KMS-11 (cell line): ENCODE data around the gene SCAMP1.

Experiments
- H2AFZ ChIP-seq: fragments of 200-600 bp; sonication (generic); 2 replicates; pipeline ENCODE4 v1.6.1; 2016; ENCODE audit warnings: antibody characterized with exemption, mixed run types, low read depth
- H3K27ac ChIP-seq: fragments of 200-600 bp; sonication (generic); 2 replicates; pipeline ENCODE4 v1.6.1; 2016; ENCODE audit warnings: mild to moderate bottlenecking, mixed run types
- H3K27me3 ChIP-seq: fragments of 200-600 bp; sonication (generic); 2 replicates; pipeline ENCODE4 v1.6.1; 2017; ENCODE audit warnings: mild to moderate bottlenecking, low read depth, mixed run types, moderate library complexity; ENCODE audit not compliant: insufficient read depth
- H3K36me3 ChIP-seq: fragments of 200-600 bp; sonication (generic); 2 replicates; pipeline ENCODE4 v1.6.1; 2017; ENCODE audit warnings: mild to moderate bottlenecking, mixed run types; ENCODE audit not compliant: insufficient read depth
- H3K4me1 ChIP-seq: fragments of 200-600 bp; sonication (generic); 2 replicates; pipeline ENCODE4 v1.6.1; 2016; ENCODE audit warnings: mild to moderate bottlenecking, low read depth, mixed run types; ENCODE audit not compliant: poor library complexity, severe bottlenecking
- H3K4me2 ChIP-seq: fragments of 200-600 bp; sonication (generic); 2 replicates; pipeline ENCODE4 v1.7.0; 2016; ENCODE audit warnings: mild to moderate bottlenecking, mixed run types
- H3K4me3 ChIP-seq: fragments of 200-600 bp; sonication (generic); IDR thresholded peaks from 2 replicates; pipeline ENCODE4 v1.6.1; 2017; ENCODE audit warnings: low read depth, low read length, mixed read lengths; ENCODE audit not compliant: insufficient read depth
- H3K79me2 ChIP-seq: fragments of 200-600 bp; sonication (generic); 2 replicates; pipeline ENCODE4 v1.6.1; 2016; ENCODE audit warnings: low read depth, mixed run types; ENCODE audit not compliant: insufficient read depth
- H3K9ac ChIP-seq: fragments of 200-600 bp; sonication (generic); 2 replicates; pipeline ENCODE4 v1.6.1; 2016; ENCODE audit warnings: mild to moderate bottlenecking, mixed run types
- H4K20me1 ChIP-seq: fragments of 200-600 bp; sonication (generic); 2 replicates; pipeline ENCODE4 v1.6.1; 2016; ENCODE audit warnings: mild to moderate bottlenecking, mixed run types; ENCODE audit not compliant: insufficient read depth
- TF ChIP-seq, protein P1 (sequence below): fragments of 200-600 bp; sonication (generic); conservative IDR thresholded peaks from 2 replicates; pipeline ENCODE4 v1.6.1; 2017; ENCODE audit warnings: low read depth, mild to moderate bottlenecking, antibody characterized with exemption, low read length, moderate library complexity, mixed read lengths

The SCAMP1 gene

DNA sequence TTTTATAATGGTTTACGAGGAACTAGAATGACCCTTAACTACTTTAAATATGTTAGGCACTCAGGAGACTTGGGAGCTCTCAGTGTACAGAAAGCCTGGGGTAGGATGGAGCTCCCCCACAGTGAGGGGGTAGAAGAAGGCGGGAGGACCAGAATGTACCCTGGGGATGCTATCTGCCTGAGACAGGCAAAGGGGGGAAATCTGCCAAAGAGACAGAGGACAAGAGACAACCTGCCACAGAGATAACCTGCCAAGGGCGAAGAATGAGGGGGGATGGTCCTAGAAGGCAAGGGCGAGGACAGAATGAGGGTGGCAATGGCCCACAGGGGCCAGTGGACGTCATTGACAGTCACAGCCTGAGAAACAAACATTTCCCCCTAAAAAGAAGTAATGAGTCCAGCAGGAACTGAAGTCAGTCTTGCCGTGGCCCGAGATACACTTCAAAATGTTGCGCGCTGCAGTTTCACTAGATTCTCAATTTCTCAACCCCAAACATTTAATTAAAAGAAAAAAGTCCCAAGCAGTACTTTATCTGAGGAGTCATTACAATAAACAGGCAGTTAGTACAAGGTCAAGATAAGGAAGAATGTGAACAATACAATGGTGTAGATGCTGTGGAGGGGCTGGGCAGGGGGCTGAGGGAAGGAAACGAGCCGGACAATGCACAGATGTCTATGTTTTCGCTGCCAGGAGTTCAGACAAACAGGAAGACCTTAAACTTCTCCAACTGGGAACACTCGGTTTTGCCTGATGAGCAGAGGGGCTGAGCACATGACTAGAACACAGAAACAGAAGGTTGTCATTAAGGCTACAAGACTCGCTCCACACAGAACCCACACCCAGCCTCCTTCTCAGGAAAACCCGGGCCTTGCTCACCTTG, 163.1 kb downstream of the SCAMP1 start:
- H4K20me1 ChIP-seq: no peaks in the 10 kb centered on the region
- H3K4me2 ChIP-seq: no peak overlapping the region
- TF ChIP-seq, protein P1, sequence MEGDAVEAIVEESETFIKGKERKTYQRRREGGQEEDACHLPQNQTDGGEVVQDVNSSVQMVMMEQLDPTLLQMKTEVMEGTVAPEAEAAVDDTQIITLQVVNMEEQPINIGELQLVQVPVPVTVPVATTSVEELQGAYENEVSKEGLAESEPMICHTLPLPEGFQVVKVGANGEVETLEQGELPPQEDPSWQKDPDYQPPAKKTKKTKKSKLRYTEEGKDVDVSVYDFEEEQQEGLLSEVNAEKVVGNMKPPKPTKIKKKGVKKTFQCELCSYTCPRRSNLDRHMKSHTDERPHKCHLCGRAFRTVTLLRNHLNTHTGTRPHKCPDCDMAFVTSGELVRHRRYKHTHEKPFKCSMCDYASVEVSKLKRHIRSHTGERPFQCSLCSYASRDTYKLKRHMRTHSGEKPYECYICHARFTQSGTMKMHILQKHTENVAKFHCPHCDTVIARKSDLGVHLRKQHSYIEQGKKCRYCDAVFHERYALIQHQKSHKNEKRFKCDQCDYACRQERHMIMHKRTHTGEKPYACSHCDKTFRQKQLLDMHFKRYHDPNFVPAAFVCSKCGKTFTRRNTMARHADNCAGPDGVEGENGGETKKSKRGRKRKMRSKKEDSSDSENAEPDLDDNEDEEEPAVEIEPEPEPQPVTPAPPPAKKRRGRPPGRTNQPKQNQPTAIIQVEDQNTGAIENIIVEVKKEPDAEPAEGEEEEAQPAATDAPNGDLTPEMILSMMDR: no peak
- H3K9ac ChIP-seq: no peak overlapping the region
- no peaks in the 10 kb centered on the region for H3K36me3 ChIP-seq
- no peak overlapping the region for H2AFZ ChIP-seq
- H3K27me3 ChIP-seq: no peaks in the 10 kb centered on the region
- H3K4me3 ChIP-seq: no peak overlapping the region
- no peaks in the 10 kb centered on the region for H3K79me2 ChIP-seq
- no peaks in the 10 kb centered on the region for H3K4me1 ChIP-seq
- no peak overlapping the region for H3K27ac ChIP-seq

DNA sequence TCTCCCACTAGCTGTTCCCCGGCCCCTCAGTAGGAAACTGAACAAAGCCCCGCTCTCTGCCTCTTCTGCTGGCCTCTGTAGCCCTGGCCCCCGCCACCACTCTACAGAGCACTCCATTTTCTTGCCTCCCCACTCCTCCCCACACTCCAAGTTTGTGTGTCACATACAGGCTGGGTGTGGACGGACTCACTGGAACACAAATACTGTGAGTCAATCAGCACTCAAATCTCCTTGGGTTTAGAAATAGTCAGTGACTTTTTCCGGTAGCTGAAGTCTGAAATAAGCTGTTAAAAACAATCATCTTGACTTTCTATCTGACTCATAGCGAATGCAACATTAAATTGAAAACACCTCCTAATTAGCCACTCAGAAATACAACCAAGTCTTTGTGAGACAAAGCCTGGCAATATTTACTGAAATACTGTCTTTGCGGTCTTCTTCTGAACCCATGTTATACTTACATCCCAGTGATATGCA, 165.7 kb downstream of the SCAMP1 start:
- Histone ChIP-seq H3K79me2 (no peaks in the 10 kb centered on the region), H3K27ac (no peak overlapping the region), H2AFZ (no peak overlapping the region), H3K4me2 (no peak overlapping the region), H3K36me3 (no peaks in the 10 kb centered on the region), H3K4me1 (no peaks in the 10 kb centered on the region), H3K4me3 (no peak overlapping the region), H3K27me3 (no peaks in the 10 kb centered on the region), H3K9ac (no peak overlapping the region), H4K20me1 (no peaks in the 10 kb centered on the region)
- TF ChIP-seq, protein P1: no peak

DNA sequence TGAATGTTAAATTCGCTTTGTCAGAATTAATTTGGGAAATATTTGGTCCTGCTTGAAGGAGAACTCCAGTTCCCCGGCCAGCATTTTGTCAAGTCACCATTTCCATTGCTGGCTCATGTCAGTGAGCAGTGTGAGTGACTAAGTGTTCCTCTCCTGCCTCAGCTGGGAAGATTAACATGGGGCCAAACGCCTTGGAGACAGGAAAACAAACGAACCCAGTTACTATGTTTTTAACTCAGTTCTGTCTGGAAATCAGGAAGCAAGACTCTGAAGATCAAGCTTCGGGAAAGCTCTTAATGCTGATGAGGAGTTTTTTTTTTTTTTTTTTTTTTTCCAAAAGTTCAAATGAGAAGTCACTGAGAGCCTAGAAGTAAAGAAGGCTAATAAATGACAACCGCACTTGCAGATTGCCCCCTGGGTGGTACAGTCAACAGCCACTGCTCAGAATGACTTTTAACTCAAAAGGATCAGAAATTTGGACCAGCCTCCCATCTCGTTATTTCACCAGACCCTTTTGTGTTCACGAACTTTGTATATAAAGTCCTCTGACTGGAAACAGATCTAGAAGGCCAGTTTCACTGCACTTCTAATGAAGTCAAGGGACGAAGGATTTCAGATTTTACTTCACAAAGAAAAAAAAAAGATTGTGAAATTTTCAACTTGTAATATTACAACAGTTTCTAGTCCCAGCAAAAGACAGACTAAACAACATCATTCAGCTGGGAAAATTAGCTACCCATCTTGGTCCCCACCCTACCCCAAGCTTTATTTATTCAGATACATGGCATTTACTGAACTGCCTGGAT, 166.8 kb downstream of the SCAMP1 start:
- Histone ChIP-seq H3K4me1 (no peaks in the 10 kb centered on the region), H3K79me2 (no peaks in the 10 kb centered on the region), H3K36me3 (no peaks in the 10 kb centered on the region), H3K4me3 (no peak overlapping the region), H4K20me1 (no peaks in the 10 kb centered on the region), H3K27ac (no peak overlapping the region), H3K4me2 (no peak overlapping the region), H2AFZ (no peak overlapping the region), H3K9ac (no peak overlapping the region), H3K27me3 (no peaks in the 10 kb centered on the region)
- TF ChIP-seq, protein P1: no peak

DNA sequence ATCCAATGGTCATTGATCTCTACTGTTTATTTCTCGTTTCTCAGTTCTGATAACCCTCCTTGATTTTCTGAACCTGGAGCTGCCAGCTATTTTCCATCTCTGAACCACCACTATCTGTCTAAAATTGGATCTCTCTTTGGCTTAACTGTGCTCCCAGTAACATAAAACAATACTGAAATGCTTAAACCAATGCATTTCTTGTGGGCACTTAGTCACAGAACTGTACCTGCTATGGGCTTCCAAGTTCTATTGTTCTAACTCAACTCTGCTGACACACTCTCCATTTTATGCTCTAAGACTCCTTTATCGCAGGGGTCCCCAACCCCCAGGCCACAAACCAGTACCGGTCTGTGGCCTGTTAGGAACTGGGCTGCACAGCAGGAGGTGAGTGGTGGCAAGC, 167.5 kb downstream of the SCAMP1 start:
- H2AFZ ChIP-seq: no peak overlapping the region

More for the DNA sequence above, 167.5 kb downstream of the SCAMP1 start:
- no peaks in the 10 kb centered on the region for H3K4me1 ChIP-seq
- no peak overlapping the region for H3K27ac ChIP-seq
- no peaks in the 10 kb centered on the region for H3K36me3 ChIP-seq
- no peak overlapping the region for H3K4me2 ChIP-seq
- no peaks in the 10 kb centered on the region for H3K27me3 ChIP-seq
- no peak overlapping the region for H3K9ac ChIP-seq
- TF ChIP-seq, protein P1: no peak
- no peaks in the 10 kb centered on the region for H4K20me1 ChIP-seq
- H3K79me2 ChIP-seq: no peaks in the 10 kb centered on the region
- no peak overlapping the region for H3K4me3 ChIP-seq
